MM.1S (cell line): ENCODE data around the gene TPD52L1.

Source experiments
- DNase-seq: peaks from one replicate; pipeline ENCODE4 v3.0.0-alpha.2; 2015
- H2AFZ ChIP-seq: fragments of 300-600 bp; sonication (generic); 2 replicates; pipeline ENCODE4 v1.6.0; 2016; ENCODE audit warnings: antibody characterized with exemption, low read length
- H3F3A ChIP-seq: fragments of 300-600 bp; sonication (generic); 2 replicates; pipeline ENCODE4 v1.6.1; 2016; ENCODE audit warnings: mild to moderate bottlenecking, antibody characterized with exemption, low read length, moderate library complexity, mixed read lengths; ENCODE audit not compliant: insufficient read depth
- H3K27ac ChIP-seq: fragments of 300-600 bp; sonication (generic); 2 replicates; pipeline ENCODE4 v1.5.1; 2016; ENCODE audit warnings: mild to moderate bottlenecking, low read length
- H3K27me3 ChIP-seq: fragments of 300-600 bp; sonication (generic); replicated peaks from 2 replicates; pipeline ENCODE4 v1.6.0; 2016; ENCODE audit warnings: low read length; ENCODE audit not compliant: insufficient read depth
- H3K36me3 ChIP-seq: fragments of 300-600 bp; sonication (generic); replicated peaks from 2 replicates; pipeline ENCODE4 v1.6.1; 2016; ENCODE audit warnings: mild to moderate bottlenecking, low read length, mixed read lengths; ENCODE audit not compliant: insufficient read depth
- H3K4me1 ChIP-seq: fragments of 300-600 bp; sonication (generic); 2 replicates; pipeline ENCODE4 v1.6.1; 2016; ENCODE audit warnings: low read length, mixed read lengths
- H3K4me2 ChIP-seq: fragments of 300-600 bp; sonication (generic); 2 replicates; pipeline ENCODE4 v1.6.0; 2016; ENCODE audit warnings: low read depth, low read length
- H3K4me3 ChIP-seq: fragments of 300-600 bp; sonication (generic); 2 replicates; pipeline ENCODE4 v1.5.1; 2016; ENCODE audit warnings: low read length, mixed read lengths
- H3K79me2 ChIP-seq: fragments of 300-600 bp; sonication (generic); 2 replicates; pipeline ENCODE4 v1.6.1; 2016; ENCODE audit warnings: mixed run types, low read length, mixed read lengths
- H3K9ac ChIP-seq: fragments of 300-600 bp; sonication (generic); 2 replicates; pipeline ENCODE4 v1.6.1; 2016; ENCODE audit warnings: low read length, mixed read lengths
- H3K9me2 ChIP-seq: fragments of 300-600 bp; sonication (generic); replicated peaks from 2 replicates; pipeline ENCODE4 v1.6.1; 2016; ENCODE audit warnings: mild to moderate bottlenecking, low read length, mixed read lengths; ENCODE audit not compliant: insufficient read depth
- H3K9me3 ChIP-seq: fragments of 300-600 bp; sonication (generic); replicated peaks from 2 replicates; pipeline ENCODE4 v1.6.1; 2016; ENCODE audit warnings: mild to moderate bottlenecking, low read length, mixed read lengths; ENCODE audit not compliant: insufficient read depth
- H4K20me1 ChIP-seq: fragments of 300-600 bp; sonication (generic); 2 replicates; pipeline ENCODE4 v1.6.1; 2016; ENCODE audit warnings: mild to moderate bottlenecking, low read length, moderate library complexity, mixed read lengths; ENCODE audit not compliant: insufficient read depth
- CTCF ChIP-seq: fragments of 300-600 bp; sonication (generic); IDR thresholded peaks from 2 replicates; pipeline ENCODE4 v1.5.1; 2016; ENCODE audit warnings: antibody characterized with exemption, low read length, mixed read lengths
- EZH2 ChIP-seq: fragments of 300-600 bp; sonication (generic); optimal IDR thresholded peaks from 2 replicates; pipeline ENCODE3; 2017; ENCODE audit warnings: low read depth, mild to moderate bottlenecking, antibody characterized with exemption, low read length, mixed read lengths
- EZH2phosphoT487 ChIP-seq: fragments of 300-600 bp; sonication (generic); IDR thresholded peaks from 2 replicates; pipeline ENCODE4 v1.6.1; 2018; ENCODE audit warnings: antibody characterized with exemption, low read length

TPD52L1 gene

GRCh38 chr6:125220712-125221111 lies 67.1 kb downstream of the TPD52L1 start:
- Histone ChIP-seq H3K9me3 (no peaks in the 10 kb centered on the region), H3F3A (no peaks in the 10 kb centered on the region), H3K4me3 (no peak overlapping the region), H3K4me2 (no peak overlapping the region), H3K27ac (no peak overlapping the region), H3K9ac (no peak overlapping the region), H4K20me1 (no peaks in the 10 kb centered on the region), H3K79me2 (no peaks in the 10 kb centered on the region), H3K9me2 (no peaks in the 10 kb centered on the region), H3K36me3 (no peaks in the 10 kb centered on the region), H3K4me1 (no peaks in the 10 kb centered on the region), H2AFZ (no peak overlapping the region), H3K27me3 (no peaks in the 10 kb centered on the region)
- TF ChIP-seq EZH2 (no peak), EZH2phosphoT487 (no peak), CTCF (no peak)
- DNase-seq = no peak

GRCh38 chr6:125222531-125223455 lies 69.2 kb downstream of the TPD52L1 start:
- H3K9ac ChIP-seq = no peak overlapping the region
- no peak for TF ChIP-seq CTCF
- no peak for TF ChIP-seq EZH2phosphoT487
- TF ChIP-seq EZH2 = no peak

GRCh38 chr6:125224231-125224861 lies 70.8 kb downstream of the TPD52L1 start:
- no peaks in the 10 kb centered on the region for H3K79me2 ChIP-seq
- H3K9me3 ChIP-seq = no peaks in the 10 kb centered on the region
- H3K36me3 ChIP-seq = no peaks in the 10 kb centered on the region
- no peak overlapping the region for H3K27ac ChIP-seq
- no peak overlapping the region for H3K9ac ChIP-seq
- no peak overlapping the region for H2AFZ ChIP-seq
- no peaks in the 10 kb centered on the region for H3K27me3 ChIP-seq
- no peaks in the 10 kb centered on the region for H3K4me1 ChIP-seq
- DNase-seq = no peak
- H3K9me2 ChIP-seq = no peaks in the 10 kb centered on the region
- no peak overlapping the region for H3K4me3 ChIP-seq
- H3F3A ChIP-seq = no peaks in the 10 kb centered on the region
- TF ChIP-seq CTCF (no peak), EZH2 (no peak), EZH2phosphoT487 (no peak)
- no peak overlapping the region for H3K4me2 ChIP-seq
- no peaks in the 10 kb centered on the region for H4K20me1 ChIP-seq

More at GRCh38 chr6:125222531-125223455, 69.2 kb downstream of the TPD52L1 start:
- Histone ChIP-seq H3K9me3 (no peaks in the 10 kb centered on the region), H3K36me3 (no peaks in the 10 kb centered on the region), H2AFZ (no peak overlapping the region), H3F3A (no peaks in the 10 kb centered on the region), H3K4me3 (no peak overlapping the region), H3K79me2 (no peaks in the 10 kb centered on the region), H4K20me1 (no peaks in the 10 kb centered on the region), H3K27ac (no peak overlapping the region), H3K27me3 (no peaks in the 10 kb centered on the region), H3K4me2 (no peak overlapping the region), H3K4me1 (no peaks in the 10 kb centered on the region), H3K9me2 (no peaks in the 10 kb centered on the region)
- DNase-seq = no peak
